Measurements from ENCODE around the gene RGS7.

- no peak for TF ChIP-seq CTCF (IDR thresholded peaks at IDR 0.05 in 8 of 11, conservative IDR thresholded peaks at IDR 0.05 in 3 of 11)
- TF ChIP-seq POLR2A (IDR thresholded peaks at IDR 0.05) = no peak
- TF ChIP-seq POLR2AphosphoS5 (IDR thresholded peaks at IDR 0.05) = no peak
These were observed 562.8 kb downstream of the RGS7 start for GRCh38 chr1:240794046-240794843.
